ENCODE measurements around the gene HES3.

HES3 gene

GRCh38 chr1:6266641-6267040, 22.7 kb downstream of the HES3 start:
- Histone ChIP-seq H3K9me2 (replicated peaks; ENCODE audit: control insufficient read depth, low read length) (no peaks in the 10 kb centered on the region), H3K4me1 (ENCODE audit: control insufficient read depth, low read length) (peaks cover 13% of the 10 kb centered on the region), H3F3A (ENCODE audit: control insufficient read depth, insufficient read depth) (no peaks in the 10 kb centered on the region), H3K36me3 (ENCODE audit: control insufficient read depth, low read length) (no peaks in the 10 kb centered on the region), H4K20me1 (ENCODE audit: control insufficient read depth, insufficient read depth, low read depth, low read length) (peaks cover 6% of the 10 kb centered on the region; the same call in 1 of the 2 replicates), H3K4me3 (ENCODE audit: low read length) (no peak overlapping the region), H3K4me2 (ENCODE audit: low read length) (no peak overlapping the region), H3K79me2 (ENCODE audit: control insufficient read depth, low read length) (no peaks in the 10 kb centered on the region), H3K27ac (ENCODE audit: low read depth, low read length) (no peak overlapping the region), H3K27me3 (ENCODE audit: control insufficient read depth, low read length) (peaks cover 8% of the 10 kb centered on the region), H3K9me3 (ENCODE audit: control insufficient read depth, insufficient read depth, low read length) (no peaks in the 10 kb centered on the region)
- TF ChIP-seq EZH2phosphoT487 (IDR thresholded peaks at IDR 0.05; ENCODE audit: borderline replicate concordance, low read length), result no peak
- TF ChIP-seq, protein P1, sequence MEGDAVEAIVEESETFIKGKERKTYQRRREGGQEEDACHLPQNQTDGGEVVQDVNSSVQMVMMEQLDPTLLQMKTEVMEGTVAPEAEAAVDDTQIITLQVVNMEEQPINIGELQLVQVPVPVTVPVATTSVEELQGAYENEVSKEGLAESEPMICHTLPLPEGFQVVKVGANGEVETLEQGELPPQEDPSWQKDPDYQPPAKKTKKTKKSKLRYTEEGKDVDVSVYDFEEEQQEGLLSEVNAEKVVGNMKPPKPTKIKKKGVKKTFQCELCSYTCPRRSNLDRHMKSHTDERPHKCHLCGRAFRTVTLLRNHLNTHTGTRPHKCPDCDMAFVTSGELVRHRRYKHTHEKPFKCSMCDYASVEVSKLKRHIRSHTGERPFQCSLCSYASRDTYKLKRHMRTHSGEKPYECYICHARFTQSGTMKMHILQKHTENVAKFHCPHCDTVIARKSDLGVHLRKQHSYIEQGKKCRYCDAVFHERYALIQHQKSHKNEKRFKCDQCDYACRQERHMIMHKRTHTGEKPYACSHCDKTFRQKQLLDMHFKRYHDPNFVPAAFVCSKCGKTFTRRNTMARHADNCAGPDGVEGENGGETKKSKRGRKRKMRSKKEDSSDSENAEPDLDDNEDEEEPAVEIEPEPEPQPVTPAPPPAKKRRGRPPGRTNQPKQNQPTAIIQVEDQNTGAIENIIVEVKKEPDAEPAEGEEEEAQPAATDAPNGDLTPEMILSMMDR (IDR thresholded peaks at IDR 0.05; ENCODE audit: low read depth, low read length, poor library complexity, severe bottlenecking), result no peak

- Histone ChIP-seq H3K79me2 (ENCODE audit: control insufficient read depth, low read length) (no peaks in the 10 kb centered on the region), H3K9me3 (ENCODE audit: control insufficient read depth, insufficient read depth, low read length) (no peaks in the 10 kb centered on the region)
These were observed 23.8 kb downstream of the HES3 start for GRCh38 chr1:6267686-6268322.

GRCh38 chr1:6268415-6268814, 24.4 kb downstream of the HES3 start:
- H3K4me1 ChIP-seq (ENCODE audit: control insufficient read depth, low read length), result peaks cover 2% of the 10 kb centered on the region

More at GRCh38 chr1:6267686-6268322, 23.8 kb downstream of the HES3 start:
- H3F3A ChIP-seq (ENCODE audit: control insufficient read depth, insufficient read depth), result no peaks in the 10 kb centered on the region
- peaks cover 8% of the 10 kb centered on the region for H3K4me1 ChIP-seq (ENCODE audit: control insufficient read depth, low read length)
- H4K20me1 ChIP-seq (ENCODE audit: control insufficient read depth, insufficient read depth, low read depth, low read length), result peaks cover 6% of the 10 kb centered on the region; the same call in 1 of the 2 replicates
- no peak overlapping the region for H3K4me2 ChIP-seq (ENCODE audit: low read length)
- H3K27me3 ChIP-seq (ENCODE audit: control insufficient read depth, low read length), result no peaks in the 10 kb centered on the region
- TF ChIP-seq EZH2phosphoT487 (IDR thresholded peaks at IDR 0.05; ENCODE audit: borderline replicate concordance, low read length), result no peak
- TF ChIP-seq, protein P1 (IDR thresholded peaks at IDR 0.05; ENCODE audit: low read depth, low read length, poor library complexity, severe bottlenecking), result no peak
- no peaks in the 10 kb centered on the region for H3K9me2 ChIP-seq (replicated peaks; ENCODE audit: control insufficient read depth, low read length)
- H3K27ac ChIP-seq (ENCODE audit: low read depth, low read length), result no peak overlapping the region
- H3K36me3 ChIP-seq (ENCODE audit: control insufficient read depth, low read length), result no peaks in the 10 kb centered on the region
- no peak overlapping the region for H3K4me3 ChIP-seq (ENCODE audit: low read length)

More at GRCh38 chr1:6268415-6268814, 24.4 kb downstream of the HES3 start:
- Histone ChIP-seq H3K4me3 (ENCODE audit: low read length) (no peak overlapping the region), H4K20me1 (ENCODE audit: control insufficient read depth, insufficient read depth, low read depth, low read length) (0 out of 2 replicates have a peak, but pooled peaks cover 3% of the 10 kb centered on the region), H3K9me3 (ENCODE audit: control insufficient read depth, insufficient read depth, low read length) (no peaks in the 10 kb centered on the region), H3K36me3 (ENCODE audit: control insufficient read depth, low read length) (no peaks in the 10 kb centered on the region), H3K27me3 (ENCODE audit: control insufficient read depth, low read length) (no peaks in the 10 kb centered on the region), H3F3A (ENCODE audit: control insufficient read depth, insufficient read depth) (no peaks in the 10 kb centered on the region), H3K79me2 (ENCODE audit: control insufficient read depth, low read length) (no peaks in the 10 kb centered on the region), H3K9me2 (replicated peaks; ENCODE audit: control insufficient read depth, low read length) (no peaks in the 10 kb centered on the region), H3K27ac (ENCODE audit: low read depth, low read length) (no peak overlapping the region), H3K4me2 (ENCODE audit: low read length) (no peak overlapping the region)
- TF ChIP-seq EZH2phosphoT487 (IDR thresholded peaks at IDR 0.05; ENCODE audit: borderline replicate concordance, low read length), result no peak
- TF ChIP-seq, protein P1 (IDR thresholded peaks at IDR 0.05; ENCODE audit: low read depth, low read length, poor library complexity, severe bottlenecking), result no peak

Data from DOHH2 (cell line).